SW 1271 (cell line): Measurements from ENCODE around the gene PTPRF.

Source experiments
- DNase-seq, 2 experiments: peaks; one replicate each; lab custom pipeline; 2025; lab: John Stamatoyannopoulos, UW

The PTPRF gene

GRCh38 chr1:43513471-43514173 lies 17.1 kb upstream of the PTPRF start:
- DNase-seq: no peak

GRCh38 chr1:43518935-43519686 lies 11.6 kb upstream of the PTPRF start:
- no peak for DNase-seq

GRCh38 chr1:43520100-43520778 lies 10.4 kb upstream of the PTPRF start:
- DNase-seq: no peak

DNA sequence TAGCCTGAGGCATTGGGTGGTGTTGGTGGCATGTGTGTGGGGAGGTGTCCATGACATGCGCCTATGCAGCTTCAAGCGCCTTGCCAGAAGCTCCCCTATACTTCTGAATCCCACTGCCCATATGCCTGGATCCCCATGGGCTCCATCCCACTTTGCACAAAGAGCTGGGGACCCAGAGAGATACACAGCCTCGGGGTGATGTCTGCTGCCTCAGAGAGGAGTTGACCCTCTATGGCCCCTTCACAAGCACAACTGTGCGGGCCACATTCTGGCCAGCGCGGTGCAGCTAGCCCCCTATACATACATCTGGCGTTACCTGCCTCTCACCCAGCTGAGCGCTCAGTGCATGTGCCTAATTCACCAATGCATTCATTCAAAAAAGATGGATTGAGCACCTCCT lies 9.6 kb upstream of the PTPRF start:
- no peak for DNase-seq

DNA sequence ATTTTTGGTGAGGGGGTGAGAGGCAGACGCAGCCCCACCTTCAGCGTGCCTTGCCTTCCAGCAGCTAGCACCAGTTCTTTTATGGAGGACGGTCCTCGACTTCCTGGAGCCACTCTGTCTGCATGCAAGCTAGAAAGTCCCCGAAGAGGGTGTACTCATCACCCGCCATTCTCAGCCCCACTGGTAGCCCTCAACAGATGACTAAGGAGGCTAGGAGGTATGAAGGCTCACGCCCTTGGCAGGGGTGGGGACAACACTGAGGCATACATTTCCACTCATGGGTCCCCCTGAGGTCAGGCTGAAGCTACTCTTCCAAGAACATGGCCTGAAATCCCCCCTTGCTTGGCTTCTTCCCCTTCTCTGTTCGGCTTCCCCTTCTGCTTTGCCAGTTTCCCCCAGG lies 8.9 kb upstream of the PTPRF start:
- no peak for DNase-seq

- no peak for DNase-seq
Observed at GRCh38 chr1:43522431-43522775, 8.3 kb upstream of the PTPRF start.

GRCh38 chr1:43522776-43523480 lies 7.8 kb upstream of the PTPRF start:
- peak in 1 of 2 experiments; percentile 27 for DNase-seq

DNA sequence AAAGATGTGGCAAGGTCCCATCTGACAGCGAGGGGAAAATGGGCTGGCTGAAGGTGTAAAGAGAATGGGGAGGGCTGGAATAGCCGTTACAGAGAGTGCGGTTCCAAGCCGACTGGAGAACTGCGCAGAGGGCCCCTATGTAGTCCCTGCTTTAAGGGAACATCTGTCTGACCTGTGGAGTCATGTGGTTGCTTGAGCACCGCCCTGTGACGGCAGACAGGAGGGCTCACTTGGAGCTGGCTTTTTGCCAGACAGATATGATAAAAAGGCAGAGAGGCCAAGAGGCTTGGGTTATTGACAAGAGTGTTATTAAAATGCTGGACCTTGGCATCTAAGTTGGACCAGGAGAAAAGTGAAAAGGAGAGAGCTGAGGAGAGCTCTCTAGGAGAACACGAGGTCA lies 5.9 kb upstream of the PTPRF start:
- DNase-seq: no peak

DNA sequence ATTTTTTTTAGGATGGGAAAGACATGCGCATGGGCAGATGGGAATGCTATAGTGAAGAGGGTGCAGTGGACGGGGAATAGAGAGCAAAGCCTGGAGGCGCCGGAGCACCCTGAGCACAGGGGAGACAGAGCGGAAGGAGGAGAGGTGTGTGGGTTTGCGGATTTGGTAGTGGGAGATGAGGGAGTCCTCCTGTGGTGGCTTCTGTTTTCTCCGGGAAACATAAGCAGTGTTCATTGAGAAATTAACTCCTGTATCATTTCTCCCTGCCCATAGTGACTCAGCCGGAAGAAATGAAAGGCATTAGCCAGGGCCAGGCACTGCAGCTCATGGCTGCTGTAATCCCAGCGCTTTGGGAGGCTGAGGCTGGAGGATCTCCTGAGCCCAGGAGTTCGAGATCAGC lies 4.7 kb upstream of the PTPRF start:
- peak; percentile 10 to 32 for DNase-seq

DNA sequence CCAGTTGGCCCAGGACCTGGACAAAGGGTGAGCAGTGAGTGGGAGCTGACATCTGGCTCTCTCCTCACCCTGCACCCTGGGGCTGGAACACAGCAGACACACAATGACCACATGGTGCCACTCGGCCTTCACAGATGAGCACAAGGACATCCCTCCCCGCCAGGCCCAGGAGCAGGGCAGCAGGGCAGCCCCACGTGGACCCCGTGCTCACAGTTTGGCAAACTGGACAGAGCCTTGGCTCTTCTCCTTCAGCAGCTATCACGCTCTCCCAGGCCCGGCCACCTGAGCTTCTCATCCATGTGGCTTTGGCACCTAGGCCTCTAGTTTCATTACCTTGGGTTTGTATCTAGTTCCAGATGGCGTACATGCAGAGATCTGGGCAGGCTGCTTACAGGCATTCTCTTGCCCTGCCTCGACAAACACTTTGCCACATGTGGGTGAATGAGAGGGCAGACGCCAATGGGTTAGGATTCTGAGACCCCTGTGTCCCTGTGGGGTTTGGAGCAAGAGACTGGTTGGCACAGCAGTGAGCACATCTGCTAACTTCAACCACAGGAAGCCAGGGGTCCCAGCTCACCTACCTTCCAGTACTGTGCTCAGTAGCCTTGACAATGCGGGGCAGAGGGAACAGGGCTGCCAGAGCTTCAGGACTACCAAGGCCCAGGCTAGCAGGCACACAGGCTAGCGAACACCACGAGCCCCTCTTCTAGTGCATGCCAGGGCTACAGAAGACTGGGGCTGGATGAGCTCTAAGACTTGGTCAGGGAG lies 3.4 kb upstream of the PTPRF start:
- no peak for DNase-seq

GRCh38 chr1:43529206-43529731 lies 1.4 kb upstream of the PTPRF start:
- peak; percentile 31 to 80 for DNase-seq

DNA sequence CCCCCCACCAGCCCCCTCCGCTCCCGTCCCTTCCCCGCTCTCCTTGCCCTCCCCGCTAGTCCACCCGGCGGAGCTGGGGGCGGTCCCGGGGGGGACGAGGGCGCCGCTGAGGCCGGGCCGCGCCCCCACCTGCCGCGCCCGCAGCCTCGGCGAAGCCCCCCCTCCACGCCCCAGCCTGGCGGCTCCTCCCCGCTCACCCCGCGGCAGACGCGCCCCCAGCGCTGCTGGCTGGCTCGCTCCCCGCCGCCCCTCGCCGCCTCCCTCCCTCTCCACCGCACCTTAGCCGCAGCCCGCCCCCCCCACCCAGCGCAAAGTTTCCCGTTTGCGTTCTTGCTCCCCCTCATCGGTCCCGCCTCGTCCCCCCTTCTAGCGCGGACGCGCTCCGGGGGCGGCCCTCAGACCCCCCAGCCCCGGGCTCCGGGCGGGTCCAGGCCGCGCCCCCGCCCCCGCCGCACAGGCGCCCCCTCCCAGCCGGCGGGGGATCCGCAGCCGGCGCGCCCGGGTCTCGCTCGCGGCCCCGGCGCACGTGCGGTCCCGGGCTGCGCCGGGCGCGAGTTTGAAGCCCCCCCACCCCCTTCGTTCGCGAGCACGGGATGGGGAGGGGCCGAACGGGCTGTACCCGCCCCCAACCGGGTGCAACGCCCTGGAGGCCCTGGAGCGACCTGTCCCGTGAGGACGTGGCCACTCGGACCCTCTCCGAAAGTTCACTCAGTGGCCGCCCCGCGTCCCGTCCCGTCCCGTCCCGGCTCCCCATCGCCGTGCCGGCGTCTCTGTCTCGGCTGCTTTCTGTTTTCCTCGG lies 623 bp downstream of the PTPRF start:
- peak in 1 of 2 experiments; percentile 13 for DNase-seq

GRCh38 chr1:43531906-43532584 lies 1.4 kb downstream of the PTPRF start:
- DNase-seq: no peak

DNA sequence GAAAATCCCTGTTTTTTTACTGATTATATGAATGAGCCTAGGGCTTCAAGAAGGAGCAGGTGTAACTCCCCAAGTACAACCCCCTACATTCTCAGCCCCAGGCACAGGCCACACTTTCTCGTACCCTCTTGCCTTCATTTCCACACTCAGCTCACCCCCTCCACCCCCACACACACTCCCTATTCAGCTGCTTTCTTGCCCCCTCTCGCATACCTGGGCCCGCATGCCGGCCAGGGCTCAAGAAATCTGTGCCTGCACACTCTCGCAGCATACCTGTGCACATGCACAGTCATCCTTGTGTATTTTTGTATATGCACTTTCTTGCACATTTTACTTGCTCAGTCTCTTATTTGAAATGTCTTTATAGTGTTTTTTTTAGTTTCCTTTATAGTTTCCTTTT lies 2.0 kb downstream of the PTPRF start:
- no peak for DNase-seq

- DNase-seq: no peak
Observed at GRCh38 chr1:43533584-43533983, 2.9 kb downstream of the PTPRF start.

- no peak for DNase-seq
Observed at GRCh38 chr1:43534256-43534655, 3.6 kb downstream of the PTPRF start.

GRCh38 chr1:43536196-43536863 lies 5.6 kb downstream of the PTPRF start:
- no peak for DNase-seq

DNA sequence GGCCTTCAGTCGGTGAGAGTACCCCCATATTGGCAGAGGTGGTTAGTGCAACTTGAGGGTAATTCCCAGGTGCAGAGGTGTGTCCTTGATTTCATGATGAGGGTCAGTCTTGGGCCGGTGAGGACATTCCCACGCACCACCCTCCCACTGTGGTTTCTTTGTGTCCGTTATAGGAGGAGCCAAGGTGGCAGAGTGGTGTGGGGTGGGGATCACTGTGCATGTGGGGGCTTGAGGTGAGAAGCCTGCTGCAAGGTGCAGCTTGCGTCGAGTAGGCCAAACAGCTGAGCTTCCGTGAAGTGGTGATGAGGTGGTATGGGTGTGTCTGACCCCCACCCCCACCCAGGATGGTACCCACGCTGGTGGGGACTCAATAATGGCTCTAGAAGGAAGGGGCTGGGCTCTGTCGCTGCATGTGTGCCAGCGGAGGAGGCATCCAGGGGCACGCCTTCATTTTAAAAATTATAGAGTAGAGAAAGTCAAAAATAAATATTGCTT lies 6.2 kb downstream of the PTPRF start:
- no peak for DNase-seq

- DNase-seq: no peak
Observed at GRCh38 chr1:43537423-43538142, 6.9 kb downstream of the PTPRF start.
